Kidney glomerular epithelial cell (primary cell): ENCODE measurements around the gene VEGFA.
"Not testable (repeated sequence)": the region's sequence is repeated elsewhere in the genome, so short reads cannot be mapped to it uniquely, and the experiment has no call there.

ENCODE experiments used
- DNase-seq: peaks from one replicate; lab custom pipeline; 2025; lab: John Stamatoyannopoulos, UW

Gene VEGFA

DNA sequence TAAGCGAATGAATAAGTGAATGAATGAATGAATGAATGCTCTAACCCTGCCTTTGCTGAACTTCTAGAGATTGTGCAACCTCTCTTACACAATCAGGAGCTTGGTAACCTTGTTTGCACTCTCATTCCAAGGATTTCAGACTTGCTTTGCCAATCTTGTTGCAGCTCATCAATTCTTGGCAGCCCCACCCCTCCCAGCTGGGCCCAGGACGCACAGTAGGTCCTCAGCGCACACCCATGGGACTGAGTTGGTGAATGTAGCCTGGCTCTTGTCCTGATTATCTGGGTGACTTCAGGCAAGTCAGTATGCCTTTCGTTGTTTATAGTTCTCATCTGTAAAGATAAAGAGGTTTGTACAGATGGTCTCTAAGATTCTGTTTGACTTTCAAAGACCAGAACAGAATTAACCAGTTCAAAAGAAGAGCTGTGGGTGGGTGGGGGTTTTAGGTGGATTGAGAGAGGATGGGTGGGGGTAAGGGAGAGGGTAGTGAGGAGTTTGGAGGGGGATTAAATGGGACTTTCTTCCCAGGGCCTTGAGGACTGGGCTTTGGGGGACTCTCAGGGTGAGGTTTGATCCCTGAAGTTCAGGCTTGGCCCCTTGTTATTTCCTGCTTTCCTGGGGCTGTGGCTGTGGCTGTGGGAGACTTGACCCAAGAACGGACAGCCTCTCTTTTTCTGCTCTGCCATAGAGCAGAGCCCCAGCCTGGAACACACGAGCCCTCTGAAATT lies 33.2 kb downstream of the VEGFA start:
- no peak for DNase-seq

DNA sequence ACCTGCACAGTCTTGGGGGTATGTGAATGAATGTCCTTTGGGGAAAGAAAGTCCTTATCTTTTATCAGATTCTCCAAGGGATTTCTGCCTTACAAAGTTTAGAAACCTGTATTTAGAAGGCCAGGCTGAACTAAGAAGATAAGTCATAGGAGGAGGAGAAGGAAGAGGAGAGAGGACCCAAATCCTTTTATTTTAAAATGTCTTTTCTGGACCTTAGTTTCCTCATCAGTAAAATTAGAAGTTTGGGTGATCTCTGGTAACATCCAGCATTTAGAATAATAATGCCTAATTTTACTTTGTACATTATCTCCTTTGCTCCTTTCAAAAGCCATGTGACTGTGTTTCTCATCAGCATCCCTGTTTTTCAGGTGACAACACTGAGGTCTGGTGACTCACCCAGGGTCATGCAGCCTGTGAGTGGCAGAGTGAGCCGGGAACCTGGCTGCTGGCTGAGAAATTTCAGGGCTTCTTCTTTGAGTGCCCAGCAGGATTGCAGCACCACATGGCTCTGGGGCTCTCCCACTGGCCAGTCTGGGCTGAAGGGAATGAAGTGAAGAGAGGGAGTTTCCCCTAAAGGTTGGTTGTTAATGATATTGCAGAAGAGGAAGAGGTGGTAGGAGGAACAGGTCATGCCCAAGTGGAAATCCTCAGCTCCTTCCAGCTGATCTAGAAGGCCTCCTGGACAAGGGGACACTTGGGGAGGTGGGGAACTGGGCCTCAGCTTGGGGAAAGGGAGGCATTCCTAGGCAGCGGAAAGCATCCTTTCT lies 34.0 kb downstream of the VEGFA start:
- peak; percentile 47 for DNase-seq

- DNase-seq = no peak
Observed at GRCh38 chr6:43804550-43805223, 34.7 kb downstream of the VEGFA start.

GRCh38 chr6:43805699-43806042 lies 35.7 kb downstream of the VEGFA start:
- no peak for DNase-seq

GRCh38 chr6:43806043-43806757 lies 36.2 kb downstream of the VEGFA start:
- no peak for DNase-seq

GRCh38 chr6:43806758-43807227 lies 36.8 kb downstream of the VEGFA start:
- DNase-seq = no peak

- no peak for DNase-seq
Observed at GRCh38 chr6:43807228-43808061, 37.4 kb downstream of the VEGFA start.

DNA sequence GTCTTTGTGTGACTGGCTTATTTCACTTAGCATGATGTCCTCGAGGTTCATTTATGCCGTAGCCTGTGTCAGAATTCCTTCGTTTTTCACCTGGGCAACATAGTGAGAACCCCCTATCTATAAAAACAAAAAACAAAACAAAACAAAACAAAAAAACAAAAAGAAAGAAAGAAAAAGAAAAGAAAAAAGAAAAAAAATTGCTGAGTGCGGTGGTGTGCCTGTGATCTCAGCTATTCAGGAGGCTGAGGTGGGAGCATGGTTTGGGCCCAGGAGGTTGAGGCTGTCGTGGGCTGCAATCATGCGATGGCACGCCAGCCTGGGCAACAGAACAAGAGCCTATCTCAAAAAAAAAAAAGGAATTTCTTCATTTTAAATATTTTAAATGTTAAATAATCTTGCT lies 38.4 kb downstream of the VEGFA start:
- no peak for DNase-seq

GRCh38 chr6:43809417-43810305 lies 39.6 kb downstream of the VEGFA start:
- DNase-seq = peak; percentile 58

DNA sequence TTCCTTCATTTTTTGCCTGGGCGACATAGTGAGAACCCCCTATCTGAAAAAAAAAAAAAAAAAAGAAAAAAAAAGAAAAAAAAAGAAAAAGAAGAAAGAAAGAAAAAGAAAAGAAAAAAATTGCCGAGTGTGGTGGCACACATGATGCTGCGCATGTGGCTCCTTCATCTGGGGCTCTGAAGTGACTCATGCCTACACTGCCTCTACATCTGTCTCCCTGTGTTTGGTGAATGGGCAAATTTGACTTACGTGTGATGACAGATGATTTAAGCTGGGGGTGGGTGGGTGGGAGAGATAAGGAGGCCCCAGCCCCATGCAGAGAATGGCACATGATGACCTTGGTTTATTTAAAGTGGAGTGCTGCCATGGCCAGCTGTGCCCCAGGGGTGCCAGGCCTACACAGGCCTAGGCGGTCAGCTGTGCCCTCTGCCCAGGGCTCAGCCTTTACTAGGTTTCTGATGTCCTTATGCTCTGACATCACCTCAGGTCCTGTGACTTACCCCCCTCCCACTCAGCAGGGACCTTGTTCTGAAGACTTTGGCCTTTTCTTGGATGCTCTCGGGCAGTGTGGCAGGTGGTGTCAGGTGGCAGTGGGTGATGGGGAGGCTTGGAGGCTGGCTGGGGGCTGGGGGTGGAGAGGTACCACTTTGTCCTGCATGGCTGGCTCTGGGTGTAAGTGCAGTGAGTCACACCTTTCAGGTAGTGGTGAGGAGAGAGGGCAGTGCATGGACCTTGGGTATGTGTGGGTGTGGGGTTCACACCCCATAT lies 41.1 kb downstream of the VEGFA start:
- no peak for DNase-seq

- DNase-seq = no peak
Observed at GRCh38 chr6:43811733-43812099, 41.7 kb downstream of the VEGFA start.

DNA sequence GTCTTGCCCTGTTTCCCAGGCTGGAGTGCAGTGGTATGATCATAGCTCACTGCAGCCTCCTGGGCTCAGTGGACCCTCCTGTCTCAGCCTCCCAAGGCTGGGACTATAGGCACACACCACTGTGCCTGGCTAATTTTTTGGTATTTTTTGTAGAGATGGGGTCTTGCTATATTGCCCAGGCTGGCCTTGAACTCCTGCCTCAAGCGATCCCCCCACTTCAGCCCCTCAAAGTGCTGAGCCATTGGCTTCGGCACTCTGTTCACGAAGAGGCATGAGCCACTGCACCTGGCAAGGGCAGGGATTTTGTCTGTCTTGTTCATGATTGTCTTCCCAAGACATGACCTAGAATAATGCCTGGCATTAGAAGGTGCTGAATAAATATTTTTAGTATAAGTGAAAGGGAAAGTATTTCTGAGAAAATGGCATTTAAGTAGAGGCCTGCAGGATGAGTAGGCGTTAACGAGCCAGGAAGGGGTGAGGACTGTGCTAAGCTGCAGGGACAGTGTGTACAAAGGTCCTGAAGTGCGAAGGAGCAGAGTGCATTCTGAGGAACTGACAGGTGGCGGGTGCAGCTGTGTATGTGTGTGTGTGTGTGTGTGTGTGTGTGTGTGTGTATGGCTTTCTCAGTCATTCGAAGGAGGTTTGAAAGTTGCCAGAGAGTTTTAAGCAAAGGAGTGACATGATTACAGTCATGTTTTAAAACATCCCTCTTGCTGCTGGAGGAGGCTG lies 43.0 kb downstream of the VEGFA start:
- no peak for DNase-seq

GRCh38 chr6:43814111-43814510 lies 44.1 kb downstream of the VEGFA start:
- no peak for DNase-seq

GRCh38 chr6:43814865-43815264 lies 44.9 kb downstream of the VEGFA start:
- no peak for DNase-seq

GRCh38 chr6:43817192-43817591 lies 47.2 kb downstream of the VEGFA start:
- no peak for DNase-seq

DNA sequence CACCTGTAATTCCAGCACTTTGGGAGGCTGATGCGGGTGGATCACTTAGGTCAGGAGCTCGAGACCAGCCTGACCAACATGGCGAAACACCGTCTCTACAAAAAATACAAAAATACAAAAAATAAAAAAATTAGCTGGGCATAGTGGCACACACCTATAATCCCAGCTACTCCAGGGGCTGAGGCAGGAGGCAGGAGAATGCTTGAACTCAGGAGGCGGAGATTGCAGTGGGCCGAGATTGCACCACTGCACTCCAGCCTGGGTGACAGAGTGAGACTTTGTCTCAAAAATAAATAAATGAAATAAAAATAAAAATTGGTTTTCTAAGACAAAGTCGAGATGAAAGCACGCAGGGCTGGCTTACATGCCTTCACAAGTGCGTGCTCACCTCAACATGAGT lies 49.0 kb downstream of the VEGFA start:
- DNase-seq = not testable (repeated sequence)

- DNase-seq = no peak
Observed at GRCh38 chr6:43819958-43820357, 49.9 kb downstream of the VEGFA start.

- no peak for DNase-seq
Observed at GRCh38 chr6:43820486-43820885, 50.5 kb downstream of the VEGFA start.
